NCI-H2081 treated with DMSO at 0.1 percent for 48 hours (cell line): ENCODE measurements around the gene DYNC2LI1.

Experiments used
- DNase-seq: peaks from one replicate; lab custom pipeline; 2025; lab: John Stamatoyannopoulos, UW

DYNC2LI1 gene

DNA sequence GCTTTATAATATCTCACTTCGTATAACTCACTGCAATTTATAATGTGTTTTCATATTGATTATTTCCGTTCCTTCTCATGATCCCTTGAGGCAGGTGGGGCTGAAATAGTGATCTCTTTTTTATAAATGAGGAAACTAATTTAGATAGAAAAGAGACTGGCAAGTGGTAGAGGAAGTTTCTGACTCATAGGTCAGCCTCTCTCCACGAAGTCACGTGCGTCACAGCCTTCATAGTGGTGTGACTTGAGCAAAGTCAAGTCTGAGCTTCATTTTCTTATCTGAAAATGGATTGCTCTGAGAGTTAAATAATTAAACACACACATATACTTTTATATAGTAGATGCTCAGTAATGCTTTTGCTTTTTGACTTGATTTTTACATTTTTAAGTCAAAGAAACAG lies 44.9 kb downstream of the DYNC2LI1 start:
- DNase-seq = no peak

DNA sequence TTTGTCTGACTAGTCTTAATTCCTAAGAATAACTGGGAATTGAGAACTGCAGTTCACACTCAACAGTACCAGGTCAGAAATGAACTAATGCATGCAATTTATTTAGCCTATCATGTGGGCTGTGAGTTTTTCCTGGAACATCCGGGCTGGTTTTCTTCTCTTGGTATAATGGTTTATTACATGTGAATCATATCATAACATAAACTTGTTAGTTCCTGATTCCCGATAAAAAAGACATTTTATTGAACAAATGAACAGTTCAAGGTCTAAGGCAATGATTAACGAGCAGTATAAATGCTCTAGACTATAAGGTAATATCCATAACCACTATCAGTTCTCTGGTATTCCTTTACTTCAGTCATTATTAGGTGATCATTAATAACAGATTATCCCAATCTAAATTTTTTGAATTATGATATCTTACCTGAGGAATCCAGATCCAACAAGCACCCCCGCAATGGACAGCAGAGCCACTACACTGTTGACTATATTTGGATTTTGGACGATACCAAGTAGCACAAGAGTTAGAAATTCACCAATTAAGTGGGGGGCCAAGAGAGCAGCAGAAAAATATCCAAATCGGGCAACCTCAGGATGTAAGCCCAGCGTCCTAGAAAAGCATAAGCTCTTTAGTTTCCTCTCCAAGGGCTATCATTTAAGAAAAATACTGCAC lies 45.8 kb downstream of the DYNC2LI1 start:
- no peak for DNase-seq

DNA sequence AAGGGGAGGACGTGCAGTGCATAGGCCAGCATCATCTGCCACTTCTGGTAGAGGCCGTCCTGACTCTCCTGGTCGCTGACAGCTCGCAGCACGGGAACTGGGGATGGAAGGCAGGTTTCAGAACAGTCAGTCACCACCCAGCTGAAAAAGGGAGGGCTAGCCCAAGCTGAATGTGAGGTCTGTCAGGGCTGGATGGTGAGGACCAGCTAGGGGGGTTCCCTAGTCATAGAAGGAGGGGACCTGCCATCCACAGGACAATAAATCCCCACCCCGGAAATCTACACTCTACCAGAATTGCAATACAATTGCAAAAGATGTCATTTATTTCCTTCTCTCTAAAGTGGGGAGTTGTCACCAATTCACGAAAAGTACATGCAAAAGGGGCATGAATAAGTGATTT lies 49.0 kb downstream of the DYNC2LI1 start:
- no peak for DNase-seq

DNA sequence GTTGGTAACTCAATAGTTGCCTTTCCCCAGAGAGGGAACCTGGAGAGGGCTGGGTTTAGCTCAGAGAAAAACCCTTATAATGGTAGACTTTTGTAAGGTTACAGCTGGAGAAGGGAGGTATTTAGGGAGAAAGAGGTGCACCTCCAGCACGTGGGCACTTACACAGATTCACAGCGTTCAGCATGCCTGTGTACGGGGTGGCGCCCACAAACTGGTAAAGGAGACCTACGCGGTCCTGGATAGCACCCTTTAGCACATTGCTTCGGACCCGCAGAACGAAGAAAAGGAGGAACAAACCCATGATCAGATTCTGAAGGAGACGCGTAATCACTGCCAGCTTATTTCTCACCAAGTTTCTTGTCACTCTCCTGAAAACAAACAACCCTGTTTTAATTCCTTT lies 49.9 kb downstream of the DYNC2LI1 start:
- no peak for DNase-seq

DNA sequence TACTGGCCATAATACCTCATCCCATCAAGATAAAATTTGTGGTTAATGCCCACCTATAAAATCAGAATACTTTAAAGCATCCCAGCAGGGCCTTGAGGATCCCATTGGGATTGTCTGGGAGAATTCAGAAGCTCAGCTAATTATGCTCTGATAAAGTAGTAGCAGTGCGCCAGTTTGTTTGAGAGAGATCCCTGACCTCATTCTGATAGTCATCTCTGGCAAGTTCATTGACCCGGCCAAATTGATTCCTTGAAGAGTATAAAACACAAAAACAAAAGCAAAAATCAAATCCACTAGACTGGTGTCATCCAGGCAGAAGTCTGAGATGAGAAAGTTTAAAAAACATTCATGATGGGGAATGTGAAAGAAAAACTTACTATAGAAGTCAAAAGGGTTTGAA lies 50.7 kb downstream of the DYNC2LI1 start:
- DNase-seq = no peak

DNA sequence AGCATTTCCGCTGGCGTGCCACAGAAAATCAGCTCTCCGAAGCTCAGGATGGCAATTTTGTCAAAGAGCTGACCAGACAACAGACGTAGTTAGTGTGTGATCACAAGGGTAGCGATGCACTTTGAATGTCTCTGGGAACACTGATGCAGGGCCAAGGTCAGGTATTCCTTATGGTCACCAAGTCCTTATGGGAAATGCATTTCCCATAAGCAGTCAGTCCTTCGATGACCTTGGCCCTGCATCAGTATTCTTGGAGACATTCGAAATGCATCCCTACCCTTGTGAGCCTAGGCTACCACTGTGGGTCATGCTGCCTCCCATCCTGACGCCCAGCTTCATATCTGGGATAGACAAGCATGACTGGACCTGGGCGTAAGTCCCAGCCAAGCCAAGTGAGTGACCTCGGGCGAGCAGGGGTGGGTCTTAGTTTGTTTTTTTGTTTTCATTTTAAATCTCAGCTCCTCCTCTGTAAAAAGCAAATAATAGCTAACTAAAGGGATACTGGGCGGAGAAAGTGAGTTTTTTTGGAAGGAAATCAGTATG lies 51.2 kb downstream of the DYNC2LI1 start:
- DNase-seq = no peak

DNA sequence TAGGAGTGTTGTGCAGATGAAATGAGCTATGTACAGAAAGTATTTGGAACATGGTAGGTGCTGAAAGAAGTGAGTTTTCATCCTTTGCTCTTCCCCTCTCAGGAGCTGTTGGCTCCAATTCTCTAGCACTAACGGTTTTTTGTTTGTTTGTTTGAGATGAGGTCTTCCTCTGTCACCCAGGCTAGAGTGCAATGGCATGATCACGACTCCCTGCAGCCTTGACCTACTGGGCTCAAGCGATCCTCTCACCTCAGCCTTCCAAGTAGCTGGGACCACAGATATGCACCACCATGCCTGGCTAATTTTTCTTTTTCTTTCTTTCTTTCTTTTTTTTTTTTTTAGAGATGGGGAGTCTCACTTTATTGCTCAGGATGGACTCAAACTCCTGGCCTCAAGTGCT lies 52.0 kb downstream of the DYNC2LI1 start:
- no peak for DNase-seq

DNA sequence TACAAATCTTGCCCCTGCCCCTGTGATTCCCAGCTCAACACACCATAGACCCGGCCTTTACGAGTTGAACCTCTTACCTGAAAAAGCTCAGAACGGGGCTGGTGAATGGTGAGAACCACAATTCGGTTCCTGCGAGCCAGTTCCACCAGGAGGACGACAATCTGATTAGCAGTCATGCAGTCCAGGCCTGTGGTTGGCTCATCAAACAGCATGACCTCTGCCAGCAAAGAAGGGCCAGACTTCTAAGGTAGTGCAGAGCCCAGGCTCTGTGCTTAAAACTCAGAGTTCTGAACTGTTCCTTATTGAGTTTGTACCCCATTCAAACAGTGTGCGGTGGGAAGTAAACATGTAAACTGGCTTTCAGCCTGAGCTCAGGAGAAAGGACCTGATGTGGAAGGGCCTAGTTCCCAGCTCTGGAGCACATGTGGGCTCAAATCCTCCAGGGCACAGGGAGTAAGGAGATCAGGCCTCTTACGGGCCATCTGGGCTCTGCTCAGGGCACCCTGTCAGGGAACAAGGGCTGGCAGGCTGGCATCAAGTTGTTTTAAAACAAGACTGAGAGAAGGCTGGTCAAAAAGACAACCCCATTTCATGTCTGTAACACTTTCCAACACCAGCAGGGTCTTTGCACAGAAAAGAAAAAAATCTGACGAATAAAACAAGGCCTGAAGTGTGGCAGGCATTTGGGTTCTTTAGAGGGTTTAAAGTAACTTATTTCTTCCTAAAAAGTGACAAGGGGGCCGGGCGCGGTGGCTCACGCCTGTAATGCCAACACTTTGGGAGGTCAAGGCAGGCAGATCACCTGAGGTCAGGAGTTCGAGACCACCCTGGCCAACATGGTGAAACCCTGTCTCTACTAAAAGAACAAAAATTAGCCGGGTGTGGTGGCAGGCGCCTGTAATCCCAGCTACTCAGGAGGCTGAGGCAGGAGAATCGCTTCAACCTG lies 52.7 kb downstream of the DYNC2LI1 start:
- DNase-seq = no peak

DNA sequence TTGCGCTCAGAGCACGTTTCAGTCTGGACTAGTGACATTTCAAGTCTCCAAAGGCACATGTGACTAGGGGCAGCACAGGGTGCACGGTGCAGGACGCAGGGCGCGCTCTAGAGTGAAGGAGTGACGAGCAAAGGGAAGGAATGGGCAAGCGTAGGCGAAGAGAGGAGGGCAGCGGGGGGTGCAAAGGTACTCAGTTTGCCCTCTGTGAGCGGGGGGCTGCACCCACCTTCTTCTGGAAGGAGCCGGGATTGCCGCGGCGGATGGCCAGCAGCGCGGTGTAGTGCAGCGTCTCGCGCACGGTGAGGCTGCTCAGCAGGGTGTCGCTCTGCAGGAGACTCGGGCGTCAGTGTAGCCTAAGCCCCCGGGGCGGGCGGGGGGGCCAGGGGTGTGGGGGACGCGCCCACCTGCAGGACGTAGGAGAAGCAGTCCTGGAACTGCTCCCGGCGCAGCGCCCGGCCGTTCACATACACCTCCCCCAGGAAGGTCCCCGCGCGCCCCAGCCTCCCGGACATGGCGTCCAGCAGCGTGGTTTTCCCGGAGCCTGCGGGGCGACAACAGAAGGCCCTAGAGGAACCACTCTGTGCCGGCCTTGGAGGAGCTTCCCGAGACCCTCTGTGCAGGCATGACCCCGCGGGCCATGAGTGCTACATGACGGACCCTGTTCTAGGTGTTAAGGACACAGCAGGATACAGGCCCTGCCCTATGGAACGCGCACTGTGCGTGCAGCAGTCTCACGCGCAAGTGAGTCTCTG lies 57.9 kb downstream of the DYNC2LI1 start:
- DNase-seq = no peak

DNA sequence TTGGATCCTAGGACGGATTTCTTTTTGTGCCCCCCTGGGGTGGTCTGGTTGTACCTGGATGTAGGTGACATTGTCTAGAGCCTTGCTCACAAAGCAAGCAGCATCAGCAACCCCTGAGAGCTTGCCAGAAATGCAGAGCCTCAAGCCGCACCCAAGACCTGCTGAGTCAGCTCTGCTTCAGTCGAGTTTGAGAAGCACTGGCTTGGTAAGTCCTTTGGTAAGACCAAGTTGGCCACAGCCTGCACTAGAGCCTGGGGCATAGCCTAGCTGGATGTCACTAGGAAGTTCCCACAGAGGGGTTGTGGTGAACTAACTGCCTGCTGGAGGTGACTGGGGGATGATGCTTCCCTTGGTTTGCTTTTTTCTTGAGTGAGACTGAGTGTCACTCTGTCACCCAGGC lies 58.6 kb downstream of the DYNC2LI1 start:
- DNase-seq = no peak

DNA sequence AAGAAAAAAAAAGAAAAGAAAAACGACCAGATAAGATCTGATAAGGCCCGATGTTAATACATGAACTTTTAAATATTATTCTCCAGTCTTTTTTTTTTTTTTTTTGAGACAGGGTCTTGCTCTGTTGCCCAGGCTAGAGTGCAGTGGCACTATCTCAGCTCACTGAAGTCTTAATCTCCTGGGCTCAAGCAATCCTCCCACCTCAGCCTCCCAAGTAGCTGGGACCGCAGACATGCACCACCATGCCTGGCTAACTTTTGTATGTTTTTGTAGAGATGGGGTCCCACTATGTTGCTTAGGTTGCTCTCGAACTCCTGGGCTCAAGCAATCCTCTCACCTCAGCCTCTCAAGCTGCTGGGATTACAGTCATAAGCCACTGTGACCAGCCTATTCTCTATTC lies 63.2 kb downstream of the DYNC2LI1 start:
- DNase-seq = no peak

DNA sequence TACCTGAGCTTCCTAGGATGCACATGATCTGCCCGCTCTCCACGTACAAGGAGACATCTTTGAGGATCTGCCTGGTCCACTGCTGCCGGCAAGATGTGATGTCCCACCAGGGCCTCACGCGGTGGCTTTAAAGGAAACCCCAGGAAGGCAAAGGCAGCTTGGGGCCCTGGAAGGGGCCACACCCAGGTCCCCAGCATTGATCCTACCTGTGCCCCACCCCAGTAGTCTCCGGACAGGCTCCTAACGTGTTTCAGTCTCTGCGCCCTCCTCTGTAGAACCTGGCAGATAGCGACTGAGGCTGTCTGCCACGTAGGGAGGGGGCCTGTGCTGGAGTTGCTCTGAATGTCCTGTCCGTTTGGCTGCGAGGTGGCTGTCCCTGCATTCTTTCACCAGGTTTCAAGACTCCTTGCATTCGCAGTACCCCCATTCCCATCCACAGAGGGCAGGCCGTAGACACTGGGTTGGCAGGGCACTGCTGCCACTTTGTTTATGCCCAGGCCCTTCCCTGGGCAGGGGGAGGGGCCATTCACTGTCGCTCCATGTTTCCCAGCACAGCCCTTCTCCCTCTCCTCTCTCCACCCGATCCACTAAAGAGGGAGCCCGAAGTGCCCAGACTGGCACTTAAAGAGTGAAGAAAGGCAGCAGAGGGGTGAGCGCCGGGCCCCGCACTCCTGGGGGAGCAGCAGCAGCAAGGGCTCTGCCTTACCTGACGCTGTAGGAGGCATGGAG lies 64.2 kb downstream of the DYNC2LI1 start:
- no peak for DNase-seq

DNA sequence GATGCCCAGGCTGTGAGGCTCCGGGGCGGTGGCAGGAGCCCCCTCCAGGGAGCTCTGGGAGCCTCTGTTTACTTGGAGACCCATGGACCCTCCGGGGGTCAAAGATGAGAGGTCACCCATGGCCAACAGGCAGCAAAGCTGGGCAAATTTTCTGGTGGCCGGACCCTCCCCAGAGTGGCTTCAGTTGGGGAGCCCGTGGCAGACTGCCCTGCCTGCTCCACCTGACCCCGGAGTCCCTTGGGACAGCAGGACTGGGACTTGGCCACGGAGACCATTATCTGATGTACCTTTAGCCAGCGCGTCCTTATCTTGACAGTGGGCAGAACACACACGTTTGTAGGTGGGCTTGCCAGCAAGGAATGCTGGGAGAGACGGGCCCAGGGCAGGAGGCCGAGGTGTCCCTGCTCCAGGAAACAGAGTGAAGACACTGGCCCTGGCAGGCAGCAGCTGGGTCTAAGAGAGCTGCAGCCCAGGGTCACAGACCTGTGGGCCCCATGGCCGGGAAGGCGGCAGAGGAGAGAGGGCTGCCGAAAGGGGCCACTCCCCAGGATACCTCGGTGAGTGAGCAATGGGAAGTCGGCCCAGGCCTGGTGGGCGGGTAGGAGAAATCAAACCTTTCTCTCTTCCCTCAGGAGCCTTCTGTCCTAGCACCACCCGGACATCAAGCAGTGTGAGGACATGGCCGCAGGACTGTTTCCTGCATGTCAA lies 64.9 kb downstream of the DYNC2LI1 start, which contains the start of the genes ABCG5 and ABCG8:
ABCG5 (minus strand) TSS at position 280 of the 708 bp plus-strand sequence; CDS start at position 120, 160 bp downstream.
ABCG8 (plus strand) TSS at position 412 of the 708 bp plus-strand sequence; CDS start at position 495, 83 bp downstream.
- no peak for DNase-seq

DNA sequence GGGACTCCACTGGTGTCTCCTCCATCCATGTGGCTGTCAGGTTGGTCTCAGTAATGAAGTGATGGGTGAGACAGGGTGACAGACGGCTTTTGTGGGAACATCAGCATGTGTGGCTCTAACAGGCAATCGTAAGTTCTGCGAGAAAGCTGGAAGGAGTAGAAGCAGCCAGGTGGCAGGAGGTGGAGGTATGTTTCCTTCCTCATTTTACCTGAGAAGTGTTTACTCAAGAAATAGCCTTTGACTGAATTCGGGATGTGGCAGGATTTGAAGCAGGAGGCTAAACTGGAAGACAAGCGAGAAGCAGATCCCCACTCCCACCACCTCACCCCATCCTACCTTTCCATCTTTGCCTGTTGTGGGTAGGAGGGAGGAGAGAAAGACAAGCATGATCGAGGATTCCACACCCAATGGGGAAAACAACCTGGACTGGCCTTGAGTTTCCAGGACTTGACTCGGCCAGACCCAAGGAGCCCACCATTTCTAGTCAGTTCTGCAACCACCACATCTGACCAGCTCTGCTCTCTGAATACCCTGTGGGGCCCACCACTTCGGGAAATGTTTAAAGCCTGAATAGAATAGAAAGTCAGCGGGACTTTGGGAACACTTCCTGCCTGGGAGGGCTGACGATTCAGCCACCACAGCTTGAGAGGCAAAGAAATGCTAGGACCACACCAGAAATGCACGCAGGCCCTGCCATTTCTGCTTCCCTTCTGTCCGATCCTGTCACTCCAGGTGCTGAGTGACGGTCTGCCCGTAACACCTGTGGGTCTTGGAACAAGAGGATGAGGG lies 66.1 kb downstream of the DYNC2LI1 start:
- no peak for DNase-seq

DNA sequence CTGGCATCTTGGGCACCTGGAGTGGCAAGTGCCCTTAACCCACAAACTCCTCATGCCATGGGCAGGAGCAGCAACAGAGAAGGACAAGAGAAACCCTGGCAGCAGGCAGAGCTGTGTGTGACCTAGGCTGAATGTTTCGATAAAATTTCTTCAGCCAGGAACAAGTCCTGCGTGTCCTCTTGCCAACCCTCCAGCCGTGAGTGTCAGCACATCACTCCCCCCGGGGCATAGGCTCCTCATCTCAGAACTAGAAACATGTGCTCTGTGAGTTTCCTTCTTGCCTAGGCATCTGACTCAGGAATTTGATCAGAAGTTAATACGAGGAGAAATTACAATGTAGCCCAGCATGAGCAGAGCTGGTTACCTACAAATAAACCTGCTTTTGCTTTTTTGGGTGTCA lies 67.1 kb downstream of the DYNC2LI1 start:
- no peak for DNase-seq

DNA sequence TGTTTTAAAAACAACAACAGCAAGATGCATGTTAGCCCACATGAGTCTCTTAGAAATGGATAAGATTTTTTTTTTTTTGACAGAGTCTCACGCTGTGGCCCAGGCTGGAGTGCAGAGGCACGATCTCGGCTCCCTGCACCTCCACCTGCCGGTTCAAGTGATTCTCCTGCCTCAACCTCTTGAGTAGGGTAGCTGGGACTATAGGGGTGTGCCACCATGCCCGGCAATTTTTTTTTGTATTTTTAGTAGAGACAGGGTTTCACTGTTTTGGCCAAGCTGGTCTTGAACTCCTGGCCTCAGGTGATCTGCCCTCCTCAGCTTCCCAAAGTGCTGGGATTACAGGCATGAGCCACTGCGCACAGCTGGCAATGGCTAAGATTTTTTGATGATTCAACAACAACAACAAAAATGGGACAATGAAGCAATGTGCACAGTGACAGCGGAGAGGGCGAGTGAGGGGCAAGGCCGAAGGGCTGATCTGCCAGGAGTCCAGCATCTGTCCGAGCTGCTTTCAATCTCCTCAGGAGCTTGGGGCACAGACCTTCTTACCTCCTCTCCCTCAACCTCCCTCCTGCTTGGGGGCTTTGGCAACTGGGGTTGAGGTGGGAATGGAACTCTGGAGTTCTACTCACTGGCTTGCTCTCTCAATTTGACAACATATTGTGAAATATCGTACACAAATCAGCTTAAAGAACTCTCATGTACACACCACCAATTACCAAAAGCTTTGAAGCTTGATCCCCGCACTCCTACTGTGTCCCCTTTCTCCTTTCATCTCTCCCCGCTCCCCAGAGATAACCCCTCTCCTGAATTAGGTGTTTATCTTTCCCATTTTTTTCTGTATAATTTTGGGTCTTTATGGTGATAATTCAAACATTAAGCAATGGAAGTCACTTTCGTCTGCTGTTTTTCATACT lies 68.4 kb downstream of the DYNC2LI1 start:
- DNase-seq = no peak

DNA sequence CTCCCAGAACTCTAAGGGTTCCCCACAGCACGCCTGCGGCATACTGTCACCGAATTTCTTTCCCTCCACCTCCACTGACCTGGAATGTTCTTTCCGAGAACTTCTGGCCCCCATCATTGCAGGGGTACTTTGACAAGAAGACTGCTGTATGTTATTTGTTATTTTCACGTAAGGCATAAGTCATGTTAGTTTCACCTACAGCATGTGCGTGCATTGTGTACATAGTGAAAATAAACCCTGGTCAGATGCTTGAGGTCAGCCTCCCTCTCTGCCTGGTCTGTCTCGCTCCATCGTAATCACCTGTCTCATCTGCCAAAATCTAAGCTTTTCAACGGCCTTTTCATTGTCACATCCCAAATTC lies 69.0 kb downstream of the DYNC2LI1 start:
- DNase-seq = no peak

DNA sequence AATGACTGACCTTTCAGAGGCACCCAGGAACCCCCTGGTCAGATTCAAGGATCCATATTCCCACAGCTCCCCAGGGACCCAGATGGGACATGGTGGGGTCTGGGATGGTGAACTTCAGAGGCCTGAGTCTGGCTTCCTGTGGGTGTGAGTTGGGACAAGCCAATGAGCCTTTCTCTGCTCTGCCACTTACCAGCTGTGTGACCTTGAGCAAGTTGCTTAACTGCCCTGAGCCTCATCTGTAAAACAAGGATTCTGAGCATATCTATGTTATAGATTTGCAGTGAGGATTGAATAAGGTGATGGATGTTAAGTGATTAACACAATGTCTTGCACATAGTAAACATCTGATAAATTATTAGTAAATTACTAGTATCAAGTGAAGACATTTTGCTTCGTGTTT lies 71.3 kb downstream of the DYNC2LI1 start:
- no peak for DNase-seq
